ENCODE results near the gene TMEM269.
A peak's percentile ranks its signal among the peaks of the same experiment; 100 is the strongest.
"Not testable (repeated sequence)": the region's sequence is repeated elsewhere in the genome, so short reads cannot be mapped to it uniquely, and the experiment has no call there.

The TMEM269 gene

DNA sequence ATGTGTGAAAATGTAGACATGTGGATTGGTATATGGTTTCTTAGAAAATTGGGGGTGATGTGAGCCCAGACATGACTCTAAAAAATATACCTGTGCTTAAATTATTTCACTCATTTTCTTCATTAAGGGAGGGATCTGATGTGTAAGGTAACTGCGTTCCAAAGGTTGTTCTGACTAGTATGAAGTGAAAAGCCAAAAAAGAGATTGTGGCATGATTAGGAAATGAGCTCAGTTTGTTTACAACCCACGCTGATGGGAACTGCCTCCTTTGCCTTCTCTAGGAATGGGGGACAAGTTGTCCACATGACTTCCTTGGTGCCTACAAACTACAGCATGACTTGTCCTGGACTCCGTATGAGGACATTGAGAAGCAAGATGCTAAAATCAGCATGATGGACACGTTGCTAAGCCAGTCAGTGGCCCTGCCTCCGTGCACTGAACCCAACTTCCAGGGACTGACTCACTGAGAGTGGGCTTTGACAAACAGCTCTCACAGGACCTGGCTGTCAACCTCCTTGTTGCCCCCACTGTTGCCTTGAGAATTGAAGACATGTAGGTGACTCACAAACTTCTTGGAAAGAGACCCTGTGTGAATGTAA, 9.8 kb upstream of the TMEM269 start:
- DNase-seq (ENCODE audit: low read depth in 1 of 2, low spot score in 1 of 2), result no peak

DNA sequence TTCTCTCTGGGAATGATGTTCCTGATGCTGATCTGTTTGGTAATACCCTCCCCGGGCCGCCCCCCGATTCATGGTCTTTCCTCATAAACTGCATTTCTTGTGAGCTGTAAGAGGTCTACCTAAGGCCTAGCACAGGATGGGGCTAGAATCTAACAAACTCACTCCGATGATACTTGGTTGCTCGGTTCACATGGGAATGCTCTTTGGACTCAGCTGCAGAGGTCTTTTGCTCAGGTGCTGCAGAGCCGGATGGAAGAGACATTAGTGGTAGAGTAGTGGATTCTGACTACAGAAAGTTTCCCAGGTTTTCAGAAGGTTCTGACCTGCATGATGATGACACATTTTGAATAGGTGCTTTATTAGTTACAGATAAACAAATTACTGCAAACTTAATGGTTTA, 8.3 kb upstream of the TMEM269 start:
- DNase-seq (ENCODE audit: low read depth in 1 of 2, low spot score in 1 of 2), result no peak

DNA sequence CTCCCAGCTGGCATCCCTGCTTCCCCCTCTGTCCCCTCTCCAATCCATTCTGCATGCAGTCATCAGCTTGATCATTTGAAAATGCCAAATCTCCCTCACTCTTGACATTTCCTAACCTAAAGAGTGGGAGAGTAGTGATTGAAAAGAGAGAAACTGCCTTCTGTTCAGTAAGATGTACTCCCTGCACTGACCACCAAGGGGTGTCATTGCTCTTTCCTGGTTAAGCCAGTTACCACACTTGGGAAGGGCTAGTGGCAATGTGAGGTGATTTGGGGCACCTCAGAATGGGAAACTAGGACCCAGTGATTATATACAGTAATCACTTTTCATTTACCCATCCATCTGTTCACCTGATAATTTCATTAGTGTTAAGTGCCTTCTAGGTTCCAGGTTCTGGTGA, 6.9 kb upstream of the TMEM269 start:
- DNase-seq (ENCODE audit: low read depth in 1 of 2, low spot score in 1 of 2), result no peak

DNA sequence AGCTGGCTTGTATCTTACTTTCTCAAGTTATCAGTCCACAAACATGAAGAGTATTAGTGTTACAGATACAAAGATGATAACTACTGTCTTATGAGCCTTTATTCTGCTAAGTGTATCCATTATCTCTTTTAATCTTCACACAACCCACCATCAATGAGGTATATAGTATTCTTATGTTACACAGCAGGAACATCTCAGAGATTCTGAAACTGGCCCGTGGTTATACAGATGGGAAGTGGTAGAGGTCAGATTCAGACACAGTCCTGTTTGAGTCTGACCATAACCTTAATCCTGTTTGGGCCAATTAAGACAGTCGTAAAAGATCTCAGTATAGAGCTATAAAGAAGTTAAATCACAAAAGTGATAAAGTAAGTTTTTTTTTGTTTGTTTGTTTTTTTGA, 5.1 kb upstream of the TMEM269 start:
- no peak for DNase-seq (ENCODE audit: low read depth in 1 of 2, low spot score in 1 of 2)

- no peak for DNase-seq (ENCODE audit: low read depth in 1 of 2, low spot score in 1 of 2)
Observed at GRCh38 chr1:42780176-42780575, 4.6 kb upstream of the TMEM269 start.

- DNase-seq (ENCODE audit: low read depth in 1 of 2, low spot score in 1 of 2), result no peak
Observed at GRCh38 chr1:42783092-42783491, 1.7 kb upstream of the TMEM269 start.

DNA sequence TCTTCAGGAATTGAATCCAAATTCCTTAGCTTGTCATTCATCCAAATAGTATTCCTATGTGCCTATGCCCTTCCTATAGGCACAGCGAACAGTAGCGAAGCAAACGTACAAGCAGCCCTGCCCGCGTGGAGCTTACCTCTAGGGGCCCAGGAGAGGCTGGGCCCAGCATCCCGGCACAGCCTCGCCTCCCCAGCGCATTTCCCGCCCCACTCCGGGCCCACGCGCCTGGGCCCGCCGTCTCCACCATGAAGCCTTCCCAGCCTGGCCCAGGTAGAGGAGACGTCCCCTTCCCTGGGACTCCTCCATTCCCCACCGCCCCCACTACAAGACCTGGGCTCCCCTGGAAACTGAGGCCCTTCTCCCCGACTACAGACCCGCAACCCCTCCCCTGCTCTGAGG, 245 bp upstream of the TMEM269 start:
- no peak for DNase-seq (ENCODE audit: low read depth in 1 of 2, low spot score in 1 of 2)

- DNase-seq (ENCODE audit: low read depth in 1 of 2, low spot score in 1 of 2), result no peak
Observed at GRCh38 chr1:42786097-42786496, 1.3 kb downstream of the TMEM269 start.

DNA sequence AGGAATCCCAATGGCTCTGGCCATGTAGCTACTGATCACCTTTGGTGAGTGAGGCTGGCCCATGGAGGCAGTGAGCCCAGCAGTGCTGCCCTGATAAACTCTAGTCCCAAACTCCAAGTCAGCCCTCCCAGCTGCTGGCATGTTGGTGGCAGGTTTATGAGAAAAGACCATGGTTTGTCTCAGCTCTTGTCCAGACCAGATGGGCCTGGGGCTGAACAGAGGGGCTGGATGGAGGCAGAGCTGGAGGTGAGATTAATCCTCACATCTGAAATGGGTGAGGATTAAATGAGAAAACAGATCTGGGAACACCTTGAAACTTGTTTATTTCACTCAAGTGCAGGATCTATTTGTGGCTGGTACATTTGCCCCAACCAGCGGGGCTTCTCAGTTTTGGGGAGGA, 3.2 kb downstream of the TMEM269 start:
- no peak for DNase-seq (ENCODE audit: low read depth in 1 of 2, low spot score in 1 of 2)

DNA sequence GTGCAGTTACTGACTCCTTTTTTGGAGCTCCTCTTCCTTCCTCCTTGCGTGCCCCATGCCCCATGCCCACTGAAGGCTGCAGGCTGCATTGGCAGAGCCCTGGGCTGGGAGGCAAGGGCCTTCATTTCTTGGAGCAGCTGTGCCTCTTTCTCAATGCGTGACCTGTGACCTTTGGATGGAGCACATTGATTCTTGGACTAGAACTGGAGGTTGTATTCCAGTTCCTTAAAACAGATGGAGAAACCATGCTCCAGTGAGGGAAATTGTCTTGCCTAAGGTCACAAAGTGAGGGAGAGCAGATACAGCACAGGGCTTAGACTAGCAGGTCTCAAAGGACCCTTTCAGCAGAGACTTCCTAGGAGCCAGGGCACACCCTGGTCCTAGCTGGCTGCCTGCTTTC, 9.0 kb downstream of the TMEM269 start:
- no peak for DNase-seq (ENCODE audit: low read depth in 1 of 2, low spot score in 1 of 2)

DNA sequence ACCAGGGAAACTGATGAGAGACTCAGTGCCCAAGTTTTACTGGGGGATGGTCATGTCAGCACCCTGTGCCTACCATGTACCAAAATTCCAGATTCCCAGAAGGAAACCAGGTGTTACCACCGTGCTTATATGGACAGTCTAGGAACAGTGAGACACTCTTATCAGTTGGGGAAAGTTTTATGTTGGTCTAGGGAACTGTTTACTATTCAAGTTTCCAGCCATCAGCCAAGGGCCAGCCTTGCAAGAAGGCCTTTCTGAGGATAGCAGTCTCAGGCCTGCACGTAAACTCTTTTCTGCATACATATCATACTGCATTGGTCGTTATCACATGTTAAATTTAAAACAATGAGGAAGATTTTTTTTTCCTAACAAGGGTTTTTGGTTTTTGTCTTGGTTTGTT, 12.6 kb downstream of the TMEM269 start:
- DNase-seq (ENCODE audit: low read depth in 1 of 2, low spot score in 1 of 2), result no peak

- no peak for DNase-seq (ENCODE audit: low read depth in 1 of 2, low spot score in 1 of 2)
Observed at GRCh38 chr1:42797979-42798378, 13.2 kb downstream of the TMEM269 start.

GRCh38 chr1:42801832-42802473, 17.2 kb downstream of the TMEM269 start:
- no peak for DNase-seq (ENCODE audit: low read depth in 1 of 2, low spot score in 1 of 2)

GRCh38 chr1:42806171-42806570, 21.4 kb downstream of the TMEM269 start:
- DNase-seq (ENCODE audit: low read depth in 1 of 2, low spot score in 1 of 2), result no peak

GRCh38 chr1:42806593-42806992, 21.8 kb downstream of the TMEM269 start:
- no peak for DNase-seq (ENCODE audit: low read depth in 1 of 2, low spot score in 1 of 2)

GRCh38 chr1:42807056-42807668, 22.4 kb downstream of the TMEM269 start:
- no peak for DNase-seq (ENCODE audit: low read depth in 1 of 2, low spot score in 1 of 2)

DNA sequence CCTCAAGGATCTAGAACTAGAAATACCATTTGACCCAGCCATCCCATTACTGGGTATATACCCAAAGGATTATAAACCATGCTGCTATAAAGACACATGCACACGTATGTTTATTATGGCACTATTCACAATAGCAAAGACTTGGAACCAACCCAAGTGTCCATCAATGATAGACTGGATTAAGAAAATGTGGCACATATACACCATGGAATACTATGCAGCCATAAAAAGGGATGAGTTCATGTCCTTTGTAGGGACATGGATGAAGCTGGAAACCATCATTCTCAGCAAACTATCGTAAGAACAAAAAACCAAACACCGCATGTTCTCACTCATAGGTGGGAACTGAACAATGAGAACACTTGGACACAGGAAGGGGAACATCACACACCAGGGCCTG, 30.0 kb downstream of the TMEM269 start:
- DNase-seq (ENCODE audit: low read depth in 1 of 2, low spot score in 1 of 2), result not testable (repeated sequence)

GRCh38 chr1:42815941-42816584, 31.3 kb downstream of the TMEM269 start:
- DNase-seq (ENCODE audit: low read depth in 1 of 2, low spot score in 1 of 2), result no peak

GRCh38 chr1:42816585-42817439, 32.0 kb downstream of the TMEM269 start, which contains the start of the genes ERMAP and SVBP:
ERMAP (plus strand) TSS chr1:42817122; CDS start chr1:42830449, 13,327 bp downstream.
SVBP (minus strand) TSS chr1:42817397; CDS start chr1:42816544, 853 bp downstream.
- peak; percentile 92 to 93 for DNase-seq (ENCODE audit: low read depth in 1 of 2, low spot score in 1 of 2)

DNA sequence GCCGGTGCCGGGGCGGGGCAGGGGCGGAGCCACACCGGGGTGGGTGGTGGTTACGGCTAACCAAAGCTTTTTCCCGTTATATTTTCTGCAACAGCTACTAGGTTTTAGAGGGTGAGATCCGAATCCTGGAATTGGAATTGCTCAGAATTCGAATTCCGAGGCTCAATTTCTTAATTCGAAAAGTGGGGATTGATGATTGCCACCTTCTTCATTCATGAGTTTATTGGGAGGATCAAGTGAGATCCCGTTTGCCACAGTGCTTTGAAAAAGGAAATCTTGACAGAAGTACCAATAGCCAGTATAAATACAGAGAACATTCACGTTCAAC, 32.6 kb downstream of the TMEM269 start:
- no peak for DNase-seq (ENCODE audit: low read depth in 1 of 2, low spot score in 1 of 2)

DNA sequence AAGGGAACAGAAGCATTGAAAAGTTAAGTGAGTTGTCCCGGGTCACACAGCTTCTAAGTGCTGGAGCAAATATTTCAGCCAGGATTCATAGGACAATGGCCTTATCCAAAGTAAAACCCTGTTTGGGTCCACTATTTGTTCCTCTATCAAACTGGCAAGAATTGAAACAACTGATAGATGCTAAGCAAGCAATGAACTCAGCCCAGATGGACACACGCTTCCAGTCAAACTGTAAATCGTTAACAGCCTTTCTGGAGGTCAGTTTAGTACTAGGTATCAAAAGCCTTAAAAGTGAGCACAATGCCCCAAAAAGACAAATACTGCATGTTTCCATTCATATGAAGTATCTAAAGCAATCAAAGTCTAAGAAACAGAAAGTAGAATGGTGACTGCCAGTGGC, 33.2 kb downstream of the TMEM269 start:
- no peak for DNase-seq (ENCODE audit: low read depth in 1 of 2, low spot score in 1 of 2)

Measured in activated CD4-positive, alpha-beta T cell treated with anti-CD3 and anti-CD28 coated beads, Interleukin-2, amount 50 U/mL, for 24 hours (primary cell).